Chondrocyte (in vitro differentiated cells): ENCODE measurements around the gene C3orf70. TPM values are rescaled to one million over a fixed set of nuclear protein-coding genes. Genes with fewer than 3 reads are reported as not detected.

Source experiments
- DNase-seq: peaks from one replicate; pipeline ENCODE4 v3.0.0; 2021; ENCODE audit warnings: mixed read lengths, low spot score
- H3K27ac Mint-ChIP-seq: one replicate; pipeline ENCODE4 v1.8.0; 2021; ENCODE audit warnings: mild to moderate bottlenecking, moderate library complexity, mixed read lengths; ENCODE audit not compliant: unreplicated experiment
- H3K27me3 Mint-ChIP-seq: 2 replicates; pipeline ENCODE4 v1.8.0; 2021; ENCODE audit warnings: low read depth, mixed read lengths
- H3K36me3 Mint-ChIP-seq: 2 replicates; pipeline ENCODE4 v1.8.0; 2021; ENCODE audit warnings: low read depth, mixed read lengths
- H3K4me1 Mint-ChIP-seq: 2 replicates; pipeline ENCODE4 v1.8.0; 2021; ENCODE audit warnings: low read depth, mild to moderate bottlenecking, mixed read lengths
- H3K4me3 Mint-ChIP-seq: one replicate; pipeline ENCODE4 v1.8.0; 2021; ENCODE audit warnings: mild to moderate bottlenecking, moderate library complexity, mixed read lengths; ENCODE audit not compliant: unreplicated experiment
- H3K9me3 Mint-ChIP-seq: 2 replicates; pipeline ENCODE4 v1.8.0; 2021; ENCODE audit warnings: low read depth, mixed read lengths
- CTCF ChIP-seq: fragments of 200-600 bp; sonication (generic); IDR thresholded peaks from 2 replicates; pipeline ENCODE4 v1.5.0; 2021; ENCODE audit warnings: antibody characterized with exemption, mild to moderate bottlenecking, moderate library complexity
- total RNA-seq: library from RNA; stranded (reverse); gene quantifications from 3 replicates; pipeline ENCODE4 v1.2.1, GENCODE V29; 2021

The C3orf70 gene
- total RNA-seq, 1 donor from 2014 or later: 27.7 TPM

GRCh38 chr3:185195652-185196051 lies 42.8 kb upstream of the C3orf70 start:
- H3K4me3 Mint-ChIP-seq: no peak overlapping the region
- TF ChIP-seq CTCF: no peak
- H3K4me1 Mint-ChIP-seq: peaks cover 3% of the 10 kb centered on the region
- peaks cover 2% of the 10 kb centered on the region for H3K36me3 Mint-ChIP-seq
- H3K27me3 Mint-ChIP-seq: no peaks in the 10 kb centered on the region
- peaks cover 4% of the 10 kb centered on the region for H3K9me3 Mint-ChIP-seq
- DNase-seq: no peak
- no peak overlapping the region for H3K27ac Mint-ChIP-seq

GRCh38 chr3:185188816-185189215 lies 36.0 kb upstream of the C3orf70 start:
- H3K4me1 Mint-ChIP-seq: no peaks in the 10 kb centered on the region
- no peaks in the 10 kb centered on the region for H3K9me3 Mint-ChIP-seq
- H3K36me3 Mint-ChIP-seq: peaks cover 2% of the 10 kb centered on the region
- peaks cover 3% of the 10 kb centered on the region for H3K27me3 Mint-ChIP-seq
- no peak for TF ChIP-seq CTCF
- no peak overlapping the region for H3K4me3 Mint-ChIP-seq
- DNase-seq: no peak
- H3K27ac Mint-ChIP-seq: no peak overlapping the region

DNA sequence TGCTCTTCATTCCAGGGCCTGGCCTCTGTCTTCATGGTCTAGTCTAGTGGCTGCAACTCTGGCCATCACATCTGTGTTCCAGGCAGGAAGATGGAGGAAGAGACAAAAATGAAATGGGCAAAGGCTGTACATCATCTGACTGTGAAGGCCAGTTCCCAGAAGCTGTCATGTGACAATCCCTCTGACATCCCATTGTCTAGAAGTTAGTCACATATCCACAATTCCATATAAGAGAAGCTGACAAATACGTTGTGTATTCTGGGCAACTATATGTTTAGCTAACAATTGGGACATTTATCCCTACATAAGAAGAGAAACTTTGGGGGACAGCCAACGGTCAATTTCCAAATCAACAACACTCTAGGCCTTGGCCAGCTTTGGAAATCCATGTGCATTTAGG lies 34.5 kb upstream of the C3orf70 start:
- no peak overlapping the region for H3K4me3 Mint-ChIP-seq
- H3K9me3 Mint-ChIP-seq: no peaks in the 10 kb centered on the region
- no peak for DNase-seq
- H3K27ac Mint-ChIP-seq: no peak overlapping the region
- no peaks in the 10 kb centered on the region for H3K4me1 Mint-ChIP-seq
- TF ChIP-seq CTCF: no peak
- H3K27me3 Mint-ChIP-seq: peaks cover 3% of the 10 kb centered on the region
- no peaks in the 10 kb centered on the region for H3K36me3 Mint-ChIP-seq

DNA sequence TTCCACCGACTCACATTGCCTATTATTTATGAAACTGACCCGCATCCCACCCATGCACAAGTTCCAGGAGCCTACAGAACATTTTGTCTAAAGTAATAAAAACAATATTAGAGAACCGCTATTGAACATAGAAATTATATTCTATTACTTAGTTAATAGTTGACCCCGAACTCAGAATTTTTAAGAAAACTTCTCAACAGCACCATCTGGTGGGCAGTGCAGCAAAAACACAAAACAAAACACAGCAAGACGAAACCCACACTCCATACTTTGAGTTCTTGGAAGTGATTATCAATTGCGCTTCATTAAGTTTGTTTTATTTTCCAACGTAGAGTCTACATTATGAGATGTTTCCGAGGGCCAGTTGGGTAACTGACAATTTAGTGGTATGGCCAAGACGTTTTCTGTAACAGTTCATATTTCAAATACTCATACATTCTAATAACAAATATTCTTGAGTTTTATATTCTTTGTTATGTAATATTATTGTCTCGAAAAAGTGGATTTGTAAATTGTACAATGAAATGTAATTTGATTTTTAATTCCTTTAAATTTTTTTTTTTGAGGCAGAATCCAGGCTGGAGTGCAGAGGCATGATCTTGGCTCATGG lies 24.0 kb upstream of the C3orf70 start:
- no peaks in the 10 kb centered on the region for H3K27me3 Mint-ChIP-seq
- peak; percentile 98 for TF ChIP-seq CTCF
- H3K4me1 Mint-ChIP-seq: peaks cover 14% of the 10 kb centered on the region
- no peak overlapping the region for H3K27ac Mint-ChIP-seq
- no peaks in the 10 kb centered on the region for H3K9me3 Mint-ChIP-seq
- no peak overlapping the region for H3K4me3 Mint-ChIP-seq
- H3K36me3 Mint-ChIP-seq: no peaks in the 10 kb centered on the region
- DNase-seq: no peak

DNA sequence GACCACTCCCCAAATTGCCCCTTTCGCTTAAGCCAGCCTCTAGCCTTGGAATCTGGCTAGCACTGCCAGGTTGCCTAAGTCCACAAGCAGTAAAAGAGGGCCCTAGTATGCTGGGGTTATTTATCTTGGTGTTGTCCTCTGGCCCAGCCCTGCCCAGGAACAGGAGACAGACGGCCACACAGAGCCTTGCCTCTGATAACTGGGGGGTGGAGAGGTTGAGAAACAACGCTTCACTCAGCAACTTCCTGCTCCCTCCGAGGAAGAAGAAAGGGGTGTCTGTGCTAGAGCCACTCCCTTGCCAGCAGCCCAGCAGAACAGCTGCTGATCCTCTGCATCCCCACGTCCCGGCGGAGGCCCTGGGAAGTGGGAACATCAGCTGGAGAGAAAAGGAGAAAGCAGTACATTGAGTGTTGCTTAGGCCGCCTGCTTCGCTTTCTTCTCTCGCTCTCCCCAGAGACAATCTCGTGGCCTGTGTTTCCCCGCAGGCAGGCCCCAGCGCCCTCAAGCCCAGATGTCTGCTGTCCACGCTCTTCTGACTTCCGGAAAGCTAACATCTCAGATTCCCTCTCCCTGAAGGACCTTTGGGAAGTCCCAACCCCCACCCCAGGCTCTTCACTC lies 22.6 kb upstream of the C3orf70 start:
- no peak for DNase-seq
- H3K4me1 Mint-ChIP-seq: peaks cover 14% of the 10 kb centered on the region
- H3K27me3 Mint-ChIP-seq: no peaks in the 10 kb centered on the region
- no peaks in the 10 kb centered on the region for H3K36me3 Mint-ChIP-seq
- H3K4me3 Mint-ChIP-seq: peak overlapping the region; percentile 4
- no peaks in the 10 kb centered on the region for H3K9me3 Mint-ChIP-seq
- H3K27ac Mint-ChIP-seq: peak overlapping the region; percentile 79
- no peak for TF ChIP-seq CTCF
